ENCODE results near the gene KIF6.

The KIF6 gene

DNA sequence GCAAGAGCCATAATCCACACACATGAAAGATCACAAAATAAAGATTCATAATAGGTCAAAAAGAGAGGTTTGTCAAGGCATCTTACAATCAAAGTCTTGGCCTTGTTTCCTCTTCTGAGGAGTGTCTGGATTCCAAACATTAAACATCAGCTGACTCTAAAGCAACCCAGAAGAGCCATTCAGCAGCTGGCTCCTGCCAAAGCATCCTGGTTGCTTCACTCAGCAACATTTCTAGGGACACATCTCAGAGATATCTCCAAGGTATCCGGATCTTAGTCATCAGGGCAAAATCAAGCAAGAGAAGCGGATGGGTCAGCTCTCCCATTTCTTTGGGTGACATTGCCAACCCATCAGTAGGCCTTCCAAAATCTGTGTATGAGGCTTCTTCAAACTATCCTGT is 139.6 kb downstream of the KIF6 start:
- no peak for DNase-seq

DNA sequence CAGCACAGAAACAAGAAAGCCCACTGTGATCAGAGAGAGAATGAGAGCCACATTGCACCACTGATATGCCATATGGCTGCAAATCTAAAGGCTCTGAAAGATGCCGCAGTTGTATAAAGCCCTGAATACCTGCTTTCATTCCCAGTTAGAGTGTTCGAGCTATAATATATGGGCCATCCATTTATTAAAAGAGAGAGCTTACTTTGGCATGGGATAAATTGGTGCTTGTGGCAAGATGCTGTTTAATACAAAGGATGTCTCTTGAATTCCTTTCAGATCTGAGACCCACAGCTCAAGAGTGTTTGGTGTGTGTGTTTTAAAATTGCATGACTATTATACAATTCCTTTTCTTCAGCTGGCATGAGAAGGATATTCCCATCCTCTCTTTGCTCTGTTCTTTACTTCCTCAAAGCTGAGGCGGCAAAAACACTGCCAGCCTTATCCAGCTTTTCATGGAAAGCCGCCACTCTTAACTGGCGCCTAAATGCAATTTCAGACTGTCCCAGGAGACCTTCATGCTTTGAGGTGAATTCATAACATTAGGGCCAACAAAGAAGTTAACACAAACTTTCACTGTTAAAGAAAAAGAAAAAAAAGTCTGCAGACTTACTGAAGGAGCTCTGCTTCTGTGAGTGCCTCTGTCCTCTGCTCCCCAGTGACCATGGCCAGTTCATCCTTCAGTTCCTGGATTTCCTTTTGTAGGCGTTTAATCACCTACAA is 147.6 kb downstream of the KIF6 start:
- no peak for DNase-seq

DNA sequence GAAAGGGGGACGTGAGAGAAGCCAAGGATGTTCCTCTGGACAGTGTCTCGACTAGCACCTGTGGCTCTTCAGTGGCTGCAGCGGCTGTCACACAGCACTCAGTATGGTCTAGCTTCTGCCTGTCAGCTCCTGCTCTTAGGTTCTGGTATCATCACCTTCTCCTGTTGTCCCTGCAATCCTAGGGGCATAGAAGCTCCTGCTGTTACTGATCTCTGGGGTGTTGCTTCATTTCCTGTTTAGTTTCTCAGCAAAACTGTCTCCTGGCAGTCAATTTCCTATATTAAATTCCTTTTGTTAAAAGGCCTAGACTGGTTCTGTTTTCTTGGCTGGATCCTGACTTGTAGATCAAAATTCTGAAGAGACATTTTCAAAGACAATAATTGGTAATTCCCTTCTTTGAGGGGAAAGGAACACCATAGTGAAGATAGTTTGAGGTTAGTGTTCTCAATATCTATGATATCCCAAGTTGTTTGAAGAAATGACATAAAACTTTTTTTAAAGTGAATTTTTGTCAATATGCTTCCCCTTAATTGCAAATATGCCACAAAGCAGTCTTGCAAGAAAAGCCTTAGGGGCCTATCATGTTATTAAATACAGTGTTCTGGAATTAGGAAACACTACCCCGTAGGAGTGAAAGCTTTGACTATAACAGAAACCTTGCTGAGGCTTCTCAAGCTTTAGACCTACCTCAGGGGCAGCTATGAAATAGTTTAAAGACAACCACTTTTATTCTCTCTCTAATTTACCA is 148.5 kb downstream of the KIF6 start:
- no peak for DNase-seq

DNA sequence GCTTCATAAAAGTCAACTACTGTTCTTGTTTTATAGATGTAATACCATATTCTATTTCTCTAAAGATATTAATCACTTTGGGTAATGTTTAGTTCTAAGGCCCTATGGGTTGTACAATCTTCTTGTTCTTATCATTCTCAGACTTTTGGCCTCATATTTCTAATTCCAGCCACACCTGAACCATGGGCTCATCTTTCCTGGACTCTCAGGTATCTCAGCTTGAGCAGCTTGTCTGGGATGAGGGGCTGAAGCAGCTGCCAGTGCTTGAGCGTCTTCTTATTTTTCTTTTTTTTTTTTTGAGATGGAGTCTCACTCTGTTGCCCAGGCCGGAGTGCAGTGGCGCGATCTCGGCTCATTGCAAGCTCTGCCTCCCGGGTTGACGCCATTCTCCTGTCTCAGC is 150.2 kb downstream of the KIF6 start:
- no peak for DNase-seq

DNA sequence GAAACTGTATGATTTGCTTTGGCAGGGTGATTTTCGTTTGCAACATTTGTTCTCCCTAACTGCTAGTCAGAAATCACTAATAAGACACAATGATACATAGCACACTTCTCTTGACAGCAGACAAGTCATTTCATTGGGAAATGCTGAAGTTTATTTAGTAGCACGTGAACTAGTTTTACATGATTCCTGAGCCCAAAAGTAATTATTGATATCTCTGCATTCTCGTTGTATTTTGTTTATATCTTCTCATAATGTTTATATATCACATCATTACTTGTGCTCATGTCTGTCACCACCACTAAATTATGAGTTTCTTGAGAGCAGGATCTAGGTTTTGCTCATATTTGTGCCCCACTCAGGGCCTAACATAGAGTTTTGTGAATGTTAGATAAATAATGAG is 151.7 kb downstream of the KIF6 start:
- no peak for DNase-seq

DNA sequence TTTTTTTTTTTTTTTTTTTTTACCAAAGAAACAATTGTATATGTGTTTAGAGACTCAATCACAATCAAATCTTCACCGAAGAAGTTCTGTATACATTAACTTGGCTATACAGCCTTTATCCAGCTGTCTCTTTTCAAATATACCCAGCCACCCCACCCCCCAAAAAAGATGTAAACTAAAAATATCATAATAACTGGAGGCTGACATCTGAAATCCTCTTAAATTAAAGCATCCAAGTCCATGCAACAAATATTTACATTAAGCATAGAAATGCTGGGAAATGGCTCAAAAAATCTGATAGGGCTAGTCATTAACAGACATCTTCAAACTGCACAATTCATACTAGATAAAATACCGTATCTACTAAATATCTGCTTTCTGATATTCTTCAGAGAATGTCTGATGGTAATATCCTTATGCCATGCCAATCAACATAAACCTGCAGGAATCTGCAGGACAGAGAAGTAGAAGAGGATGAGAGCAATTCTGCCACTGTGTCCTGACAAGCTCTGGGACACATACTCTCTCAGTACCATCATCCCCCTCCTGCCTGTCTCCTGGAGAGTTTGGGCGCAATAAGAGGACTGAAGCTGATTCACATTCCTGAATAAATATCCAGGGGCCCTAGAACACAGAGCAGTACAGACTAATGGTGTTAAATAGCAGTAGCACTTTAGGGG is 152.4 kb downstream of the KIF6 start:
- no peak for DNase-seq

DNA sequence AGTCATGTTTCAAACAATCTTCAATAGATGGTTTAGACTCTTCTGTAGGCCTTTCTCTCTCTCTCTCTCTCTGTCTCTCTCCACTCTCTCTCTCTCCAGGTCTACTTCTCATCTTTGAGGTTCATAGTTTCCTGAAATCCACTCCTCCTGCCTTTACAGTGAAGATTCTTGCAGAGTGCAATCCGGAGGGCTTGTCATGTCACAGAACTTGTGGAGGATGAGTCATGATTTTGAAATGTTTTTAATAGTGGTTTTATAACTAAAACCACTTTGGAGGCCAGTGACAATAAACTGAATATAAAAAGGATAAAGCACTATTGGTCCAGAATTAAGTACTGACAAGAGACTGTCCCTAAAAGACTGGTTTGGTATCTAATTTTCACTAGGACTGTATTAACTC is 156.3 kb downstream of the KIF6 start:
- DNase-seq, result no peak

DNA sequence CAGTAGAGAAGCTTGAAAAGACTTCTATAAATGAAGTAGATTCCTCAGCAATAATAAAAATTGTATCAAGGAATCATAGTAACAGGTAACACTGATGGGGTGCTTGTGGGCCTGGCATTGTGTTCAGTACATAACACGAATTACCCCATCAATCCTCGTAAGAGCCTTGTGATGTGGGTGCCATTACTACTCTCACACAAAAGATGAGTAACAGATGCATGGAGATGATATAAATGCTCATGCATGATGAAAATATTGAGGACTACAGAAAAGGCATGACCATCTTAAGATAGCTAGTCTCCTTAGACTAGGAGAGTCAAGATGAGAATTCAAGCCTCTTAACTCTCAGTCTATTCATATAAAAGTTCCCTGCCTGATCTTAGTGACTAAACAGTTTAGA is 158.1 kb downstream of the KIF6 start:
- DNase-seq, result no peak

DNA sequence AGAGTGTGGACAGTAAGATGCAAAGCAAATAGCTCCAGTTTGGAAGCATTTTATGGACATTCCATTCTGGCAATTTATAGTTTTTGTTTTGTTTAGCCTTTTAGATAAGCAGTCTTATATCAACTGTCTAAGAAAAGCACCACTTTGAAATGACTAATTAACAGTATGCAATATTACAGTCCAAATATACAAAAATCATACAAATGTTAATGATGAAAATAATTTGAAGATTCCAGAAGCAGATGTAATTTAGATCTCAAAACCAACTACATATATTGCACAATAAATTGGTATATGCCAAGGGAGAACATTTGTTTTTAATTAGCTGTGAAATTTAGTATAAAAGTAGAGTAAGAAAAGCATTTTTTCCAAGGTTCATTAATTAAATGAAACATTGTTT is 158.8 kb downstream of the KIF6 start:
- no peak for DNase-seq

DNA sequence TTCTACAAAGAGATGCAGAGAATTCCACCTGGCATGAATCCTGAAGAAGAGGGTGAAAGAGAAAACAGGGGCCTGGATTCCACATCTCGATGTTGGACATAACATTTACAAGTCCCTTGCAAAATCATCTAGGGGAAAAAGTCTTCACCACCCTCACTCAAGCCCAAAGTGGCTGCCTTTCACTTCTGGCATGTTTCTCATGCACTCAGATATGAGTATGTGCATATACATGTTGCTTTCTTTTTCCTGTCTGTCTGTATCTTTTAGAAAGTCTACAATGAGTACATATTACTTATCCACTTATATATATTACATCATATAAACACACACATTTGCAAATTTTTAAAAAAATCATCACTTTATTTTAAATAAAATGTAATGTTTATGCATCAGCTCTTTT is 159.3 kb downstream of the KIF6 start:
- no peak for DNase-seq

DNA sequence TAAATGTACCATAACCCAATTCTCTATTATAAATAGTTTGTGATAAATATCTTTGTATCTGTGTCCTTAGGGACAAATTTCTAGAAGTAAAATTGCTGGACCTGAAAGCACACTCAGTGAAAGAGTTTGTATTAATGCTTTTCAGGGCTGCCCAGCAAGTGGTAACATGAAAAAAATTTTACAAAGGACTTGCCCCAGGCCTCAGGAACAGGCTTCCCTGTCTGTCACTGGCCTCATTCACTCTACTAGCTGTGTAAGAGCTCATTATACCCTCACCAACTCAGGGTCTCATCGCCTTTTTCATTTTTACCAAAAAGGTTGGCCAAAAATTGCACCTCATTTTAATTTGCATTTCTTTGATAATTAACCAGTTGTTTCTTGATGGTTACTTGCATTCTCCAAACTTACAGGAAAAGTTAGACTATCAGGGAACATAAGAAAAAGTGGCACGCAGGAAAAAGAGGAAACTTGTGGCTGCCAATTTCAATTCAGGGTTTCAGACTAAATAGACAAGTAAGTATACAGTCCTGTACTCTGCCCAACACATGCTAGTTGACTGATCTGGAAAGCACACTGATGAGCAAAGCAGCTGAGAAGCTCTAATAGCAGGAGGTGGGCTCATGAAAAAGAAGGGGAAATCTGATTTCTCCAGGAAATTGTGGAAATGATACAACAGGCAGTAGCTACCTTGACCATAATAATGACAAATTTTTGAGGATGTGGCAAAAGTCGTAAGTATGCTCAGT is 161.5 kb downstream of the KIF6 start:
- no peak for DNase-seq

DNA sequence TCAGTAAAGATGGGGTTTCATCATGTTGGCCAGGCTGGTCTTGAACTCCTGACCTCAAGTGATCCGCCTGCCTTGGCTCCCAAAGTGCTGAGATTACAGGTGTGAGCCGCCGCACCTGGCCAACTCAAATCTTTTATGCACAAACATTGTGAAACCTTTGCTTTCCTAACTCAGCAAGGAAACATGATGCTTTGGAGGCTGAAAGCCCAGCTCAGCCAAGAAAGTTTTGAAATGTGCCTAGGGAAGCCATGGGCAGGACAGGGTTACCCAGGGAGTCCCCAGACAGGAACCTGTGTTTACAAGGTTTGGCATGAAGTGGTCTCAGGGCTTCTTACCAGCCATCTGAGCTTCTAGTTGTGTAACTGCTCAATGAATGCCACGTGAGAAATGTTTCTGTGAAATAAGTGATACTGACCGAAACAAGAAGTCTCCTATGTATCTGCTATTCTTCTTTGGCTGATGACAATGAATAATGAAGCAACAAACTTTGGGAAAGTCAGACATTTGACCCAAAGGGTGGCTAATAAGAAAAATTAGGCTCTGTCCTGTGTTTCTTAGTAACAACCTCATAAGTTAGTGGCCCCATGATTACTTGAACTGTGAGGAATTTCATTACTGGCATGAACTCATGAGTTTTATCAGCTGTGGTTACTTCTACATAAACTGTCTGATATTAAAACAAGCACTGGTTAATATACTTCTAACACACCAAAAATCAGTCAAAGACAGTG is 163.5 kb downstream of the KIF6 start:
- DNase-seq, result no peak

DNA sequence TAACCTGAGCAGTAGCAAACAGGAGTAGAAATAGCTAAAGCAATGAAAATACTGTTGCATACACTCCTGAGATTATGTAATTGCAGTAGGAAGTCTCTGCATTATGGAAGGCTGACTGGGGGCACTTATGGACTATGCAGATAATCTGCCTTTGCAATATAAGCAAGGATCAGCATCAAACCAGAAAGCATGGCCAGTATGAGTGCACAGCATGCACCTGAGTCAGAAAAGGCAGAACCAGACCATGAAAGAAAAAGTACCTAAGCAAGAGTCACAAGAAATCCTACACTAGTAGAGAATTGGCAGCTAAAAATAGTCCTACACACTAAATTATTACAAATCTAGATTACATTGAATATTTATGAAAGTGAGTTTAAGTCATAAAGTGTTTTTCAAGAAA is 164.3 kb downstream of the KIF6 start:
- DNase-seq, result no peak

DNA sequence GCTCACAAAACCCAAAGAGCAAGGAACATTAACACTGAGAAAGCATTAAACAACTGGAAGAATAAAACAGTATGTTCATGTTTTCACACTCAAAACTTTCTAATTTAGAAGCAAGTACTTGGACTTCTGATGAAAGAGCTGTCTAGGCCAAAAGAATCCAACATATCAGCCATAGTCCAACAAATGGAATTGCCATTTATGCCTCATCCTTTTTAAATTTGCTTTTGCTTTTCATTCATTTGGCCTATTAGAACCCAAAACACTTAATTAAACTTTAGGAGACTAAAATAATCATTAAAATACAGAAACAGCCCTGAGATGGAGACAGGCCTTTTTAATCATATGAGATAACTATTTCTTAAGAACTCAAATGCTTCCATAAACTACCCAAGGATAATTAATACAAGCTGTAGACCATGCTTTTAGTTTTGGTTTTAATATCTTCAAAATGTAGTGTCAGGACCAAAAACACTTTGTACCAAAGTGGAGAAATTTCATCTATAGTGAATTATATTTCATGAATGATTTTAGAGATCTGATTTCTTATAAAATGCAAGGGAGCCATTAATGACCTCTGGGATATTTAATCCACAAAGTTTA is 166.5 kb downstream of the KIF6 start:
- no peak for DNase-seq

DNA sequence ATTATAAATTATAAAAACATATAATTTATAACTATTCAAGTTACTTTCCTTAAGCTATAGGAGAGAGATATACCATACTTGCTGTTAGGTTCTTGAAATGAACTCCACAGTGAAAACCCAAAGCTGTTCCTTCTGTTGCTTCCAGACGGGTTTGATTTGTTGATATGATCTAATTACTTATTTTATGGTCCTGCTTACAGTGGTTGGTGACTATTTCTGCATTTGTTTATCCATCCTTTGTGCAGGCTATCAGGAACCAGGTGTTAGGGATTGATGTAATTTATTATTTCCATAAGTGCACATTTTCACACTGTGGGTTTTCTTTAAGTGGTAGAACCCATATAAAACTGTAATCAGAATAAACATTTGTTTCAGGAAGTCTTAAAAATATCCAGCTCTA is 167.1 kb downstream of the KIF6 start:
- DNase-seq, result no peak

DNA sequence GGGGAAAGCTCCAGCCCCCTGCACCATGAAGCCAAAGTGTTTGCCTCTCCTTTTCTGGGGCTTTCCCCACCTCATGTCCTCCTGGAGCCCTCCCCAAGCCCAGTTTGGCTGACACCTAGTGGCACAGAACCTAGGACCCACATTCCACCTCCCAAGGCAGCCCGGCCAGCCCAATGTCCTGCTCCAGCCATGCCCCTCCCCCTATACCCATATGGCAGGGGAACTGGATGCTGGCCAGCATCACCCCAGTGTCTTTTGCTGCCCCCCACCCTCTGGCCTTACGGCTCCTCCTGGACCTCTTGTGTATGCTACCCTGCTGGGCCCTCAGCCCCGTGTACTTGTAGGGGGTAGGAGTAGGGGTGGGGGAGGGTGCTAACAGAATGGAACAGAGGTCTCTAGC is 170.1 kb downstream of the KIF6 start:
- DNase-seq, result no peak

DNA sequence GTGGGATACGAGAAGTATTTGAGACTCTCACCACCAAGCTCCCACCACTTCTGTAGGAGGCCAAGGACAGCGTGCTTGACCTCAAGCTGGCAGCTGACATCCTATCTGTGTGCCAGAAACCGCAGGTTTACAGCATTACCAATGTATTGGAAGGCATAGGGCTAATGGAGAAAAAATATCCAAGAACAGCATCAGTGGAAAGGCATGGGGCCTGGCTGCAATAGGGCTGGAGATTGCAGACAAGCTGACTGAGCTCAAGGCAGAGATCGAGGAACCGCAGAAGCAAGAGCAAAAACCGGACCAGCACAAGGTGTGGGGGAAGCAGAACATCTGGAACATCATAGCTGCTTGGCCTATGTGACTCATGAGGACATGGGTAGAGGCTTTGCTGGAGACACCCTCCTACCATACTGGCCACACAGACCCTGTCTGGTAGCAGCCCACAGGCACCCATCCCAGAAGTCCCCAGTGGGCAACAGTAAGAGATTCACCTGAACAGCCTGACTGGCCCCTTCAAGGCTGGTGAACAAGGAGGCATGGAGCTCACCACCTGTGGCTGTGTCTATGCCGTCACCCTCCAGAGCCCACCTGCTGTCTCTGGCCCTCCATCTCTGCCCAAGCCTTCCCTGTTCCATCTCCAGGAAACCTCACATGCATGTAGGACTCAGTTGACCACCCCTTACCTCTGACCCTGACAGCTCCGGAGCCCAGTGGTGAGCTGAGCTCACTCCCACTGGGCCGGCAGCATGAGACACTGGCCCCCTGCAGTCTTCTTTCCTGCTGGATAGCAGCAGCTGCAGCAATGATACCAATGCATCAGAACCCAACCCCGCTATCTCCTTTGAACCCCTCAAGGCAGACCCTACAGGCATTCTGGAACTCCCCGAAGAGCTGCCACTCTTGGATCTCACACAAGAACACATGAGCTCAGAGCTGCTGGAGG is 171.1 kb downstream of the KIF6 start:
- DNase-seq, result no peak

DNA sequence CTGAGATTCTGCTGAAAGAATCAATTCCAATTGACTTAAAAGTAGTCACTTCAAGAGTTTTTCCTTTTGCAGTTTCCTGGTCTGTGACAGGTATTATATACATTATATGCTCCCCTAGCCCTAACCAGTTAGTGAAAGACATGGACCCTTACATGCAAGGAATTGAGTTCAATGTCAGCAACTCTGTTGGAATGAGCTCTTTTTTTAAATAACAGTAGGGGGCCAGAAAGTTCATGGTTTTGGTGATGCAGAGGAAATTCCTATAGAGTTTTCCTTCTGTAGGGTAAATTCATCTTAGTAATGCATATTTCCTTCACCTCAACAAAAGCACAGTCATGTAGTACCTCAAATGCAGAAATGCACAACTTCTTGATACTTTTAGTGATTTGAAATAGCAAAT is 172.2 kb downstream of the KIF6 start:
- DNase-seq, result no peak

DNA sequence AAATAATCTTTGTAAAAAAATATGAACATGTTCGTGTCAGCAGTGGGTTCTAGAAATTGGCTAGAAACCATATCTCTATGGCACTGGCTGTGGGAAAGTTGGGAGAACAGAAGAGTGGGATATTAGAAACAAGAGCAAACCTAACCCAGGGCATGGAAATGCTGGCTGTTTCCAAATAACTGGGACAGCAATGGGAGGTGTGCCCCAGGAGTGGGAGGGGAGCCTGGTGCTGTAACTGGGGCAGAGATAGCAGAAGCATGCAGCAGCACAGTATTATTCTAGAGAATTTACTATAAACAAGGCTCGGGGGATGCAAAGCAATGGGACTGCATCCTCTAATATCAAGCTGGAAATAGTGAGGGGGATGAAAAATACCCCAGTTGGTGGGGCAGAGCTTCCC is 175.0 kb downstream of the KIF6 start:
- no peak for DNase-seq

DNA sequence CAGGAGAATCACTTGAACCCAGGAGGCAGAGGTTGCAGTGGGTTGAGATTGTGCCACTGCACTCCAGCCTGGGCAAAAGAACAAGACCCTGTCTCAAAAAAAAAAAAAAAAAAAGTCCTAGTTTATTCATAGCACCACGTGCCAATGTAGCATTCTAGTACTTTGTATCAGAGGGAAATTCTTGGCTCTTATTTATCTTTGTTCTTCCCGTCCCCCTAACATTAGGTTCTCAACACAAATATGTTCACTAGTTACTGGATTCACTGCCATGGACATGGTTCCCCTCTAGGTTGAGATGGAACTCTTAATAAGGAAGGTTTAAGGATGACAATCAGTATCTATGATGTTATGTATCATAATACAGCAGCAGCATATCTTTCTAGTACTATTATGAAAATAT is 178.5 kb downstream of the KIF6 start:
- no peak for DNase-seq

DNA sequence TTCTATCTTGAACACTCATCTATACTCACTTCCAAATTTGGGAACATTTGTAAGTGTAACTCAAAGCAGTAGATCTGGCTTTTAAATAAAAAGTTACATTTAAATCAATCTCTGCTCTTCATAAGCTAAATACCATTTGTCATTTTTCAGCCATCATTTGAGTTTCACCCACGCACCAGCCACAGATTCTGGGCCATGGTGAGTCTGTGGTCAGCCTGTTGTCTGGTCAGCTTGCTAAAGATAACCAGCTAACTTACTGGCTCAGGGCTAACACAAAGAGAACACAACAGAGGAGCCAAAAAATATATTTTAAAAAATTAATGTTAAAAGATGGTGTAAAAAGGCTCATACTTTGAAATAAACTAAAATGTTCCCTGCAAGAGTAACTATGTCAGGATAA is 181.3 kb downstream of the KIF6 start:
- DNase-seq, result no peak
